WTC11 (cell line): ENCODE measurements around the gene WDPCP. TPM values are rescaled to one million over a fixed set of nuclear protein-coding genes. Genes with fewer than 3 reads are reported as not detected.
"Not testable (repeated sequence)": the region's sequence is repeated elsewhere in the genome, so short reads cannot be mapped to it uniquely, and the experiment has no call there.

ENCODE experiments used
- ATAC-seq: fragments of 200-7000 bp; cut with Tn5 transposase; 2 replicates; pipeline ENCODE4 v1.10.0; 2021; ENCODE audit warnings: mild to moderate bottlenecking, moderate library complexity
- CTCF ChIA-PET: fragments of 300-600 bp; sonication (Branson Sonifier 250); formaldehyde crosslinking; loops from one replicate; lab custom pipeline; 2021; ENCODE audit warnings: antibody characterized with exemption; lab: Charles Lee
- POLR2A ChIA-PET: fragments of 350-600 bp; sonication (Branson Sonifier 250); formaldehyde crosslinking; loops from one replicate; lab custom pipeline; 2021; ENCODE audit warnings: antibody characterized with exemption; lab: Charles Lee
- DNase-seq: peaks from one replicate; pipeline ENCODE4 v3.0.0; 2021; ENCODE audit warnings: low spot score
- H3K27ac Mint-ChIP-seq: 2 replicates; pipeline ENCODE4 v1.8.0; 2021; ENCODE audit warnings: mixed read lengths
- H3K27me3 Mint-ChIP-seq: 2 replicates; pipeline ENCODE4 v1.8.0; 2021; ENCODE audit warnings: low read depth, mild to moderate bottlenecking, moderate library complexity, mixed read lengths
- H3K36me3 Mint-ChIP-seq: 2 replicates; pipeline ENCODE4 v1.8.0; 2021; ENCODE audit warnings: mixed read lengths
- H3K4me1 Mint-ChIP-seq: 2 replicates; pipeline ENCODE4 v1.8.0; 2022; ENCODE audit warnings: mixed read lengths
- H3K4me3 Mint-ChIP-seq: 2 replicates; pipeline ENCODE4 v1.8.0; 2021; ENCODE audit warnings: mild to moderate bottlenecking, moderate library complexity, mixed read lengths
- H3K9me3 Mint-ChIP-seq: 2 replicates; pipeline ENCODE4 v1.8.0; 2021; ENCODE audit warnings: mixed read lengths
- CREB1 ChIP-seq: sonication (generic); formaldehyde crosslinking; IDR thresholded peaks from 2 replicates; pipeline ENCODE4 v1.8.0; 2023; ENCODE audit warnings: mild to moderate bottlenecking, missing genetic modification reagents
- HMGA2 ChIP-seq: fragments of 250-450 bp; sonication (Bioruptor Pico); IDR thresholded peaks from 2 replicates; pipeline ENCODE4 v1.4.0; 2021; ENCODE audit warnings: mild to moderate bottlenecking, moderate library complexity
- NFYB ChIP-seq: sonication (generic); formaldehyde crosslinking; conservative IDR thresholded peaks from 2 replicates; pipeline ENCODE4 v1.8.0; 2022; ENCODE audit warnings: low read depth, missing genetic modification reagents
- PRRX2 ChIP-seq: fragments of 250-450 bp; sonication (Bioruptor Pico); IDR thresholded peaks from 2 replicates; pipeline ENCODE4 v1.8.0; 2021; ENCODE audit warnings: mild to moderate bottlenecking
- SMAD4 ChIP-seq: sonication (generic); formaldehyde crosslinking; IDR thresholded peaks from 2 replicates; pipeline ENCODE4 v1.8.0; 2022; ENCODE audit warnings: mild to moderate bottlenecking, missing genetic modification reagents
- ZNF138 ChIP-seq: sonication (generic); formaldehyde crosslinking; conservative IDR thresholded peaks from 2 replicates; pipeline ENCODE4 v1.8.1; 2022; ENCODE audit warnings: mild to moderate bottlenecking, moderate library complexity, missing genetic modification reagents
- ZNF396 ChIP-seq: fragments of 250-450 bp; sonication (Bioruptor Pico); IDR thresholded peaks from 2 replicates; pipeline ENCODE4 v1.8.0; 2021; ENCODE audit warnings: mild to moderate bottlenecking, moderate library complexity, borderline replicate concordance
- ZNF423 ChIP-seq: fragments of 250-450 bp; sonication (Bioruptor Pico); IDR thresholded peaks from 2 replicates; pipeline ENCODE4 v2.1.2; 2022; ENCODE audit warnings: mild to moderate bottlenecking, moderate library complexity
- total RNA-seq: library from RNA; stranded (reverse); gene quantifications from 3 replicates; pipeline ENCODE4 v1.2.3, GENCODE V29; 2021
- TF ChIP-seq, protein P1 (sequence below): sonication (generic); formaldehyde crosslinking; IDR thresholded peaks from 2 replicates; pipeline ENCODE4 v1.8.1; 2023; ENCODE audit warnings: mild to moderate bottlenecking, missing genetic modification reagents, moderate library complexity
- TF ChIP-seq, protein P2 (sequence below): fragments of 200-600 bp; IDR thresholded peaks from 2 replicates; pipeline ENCODE4 v1.8.0; 2022; ENCODE audit warnings: antibody characterized with exemption
- TF ChIP-seq, protein P3 (sequence below): sonication (generic); formaldehyde crosslinking; IDR thresholded peaks from 2 replicates; pipeline ENCODE4 v1.8.1; 2022; ENCODE audit warnings: mild to moderate bottlenecking, missing genetic modification reagents, moderate library complexity, borderline replicate concordance
- TF ChIP-seq, protein P4 (sequence below): fragments of 250-450 bp; sonication (Bioruptor Pico); IDR thresholded peaks from 2 replicates; pipeline ENCODE4 v1.9.0; 2021; ENCODE audit warnings: mild to moderate bottlenecking, borderline replicate concordance
- TF ChIP-seq, protein P5 (sequence below): sonication (generic); formaldehyde crosslinking; IDR thresholded peaks from 2 replicates; pipeline ENCODE4 v1.8.1; 2023; ENCODE audit warnings: mild to moderate bottlenecking, moderate library complexity, missing genetic modification reagents
- TF ChIP-seq, protein P6 (sequence below): sonication (generic); formaldehyde crosslinking; IDR thresholded peaks from 2 replicates; pipeline ENCODE4 v1.8.1; 2023; ENCODE audit warnings: mild to moderate bottlenecking, missing genetic modification reagents, borderline replicate concordance
- TF ChIP-seq, protein P7 (sequence below): fragments of 250-450 bp; sonication (Bioruptor Pico); IDR thresholded peaks from 2 replicates; pipeline ENCODE4 v1.9.0; 2021; ENCODE audit warnings: moderate library complexity, mild to moderate bottlenecking, inconsistent platforms, borderline replicate concordance

WDPCP gene
- total RNA-seq, 1 experiment from 2014 or later: 10.9 TPM

DNA sequence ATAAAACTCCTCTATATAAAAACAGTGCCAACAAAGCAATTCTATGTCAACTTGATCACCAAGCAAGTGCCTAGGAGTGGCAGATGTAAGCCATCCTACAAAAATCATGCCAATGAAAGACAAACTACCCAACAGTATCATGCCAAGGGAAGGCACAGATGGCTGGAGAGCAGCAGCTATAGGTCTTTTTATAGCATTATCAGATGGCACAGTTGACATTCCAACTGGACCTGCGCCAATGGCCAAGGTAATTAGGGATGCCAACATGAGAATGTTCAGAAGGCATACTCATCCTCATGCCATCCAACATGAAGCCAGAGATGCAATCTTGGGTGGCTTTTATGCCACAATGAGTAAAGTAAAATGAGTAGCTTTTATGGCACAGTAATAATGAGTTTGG lies 300.3 kb downstream of the WDPCP start (continued):
- TF ChIP-seq, protein P1, sequence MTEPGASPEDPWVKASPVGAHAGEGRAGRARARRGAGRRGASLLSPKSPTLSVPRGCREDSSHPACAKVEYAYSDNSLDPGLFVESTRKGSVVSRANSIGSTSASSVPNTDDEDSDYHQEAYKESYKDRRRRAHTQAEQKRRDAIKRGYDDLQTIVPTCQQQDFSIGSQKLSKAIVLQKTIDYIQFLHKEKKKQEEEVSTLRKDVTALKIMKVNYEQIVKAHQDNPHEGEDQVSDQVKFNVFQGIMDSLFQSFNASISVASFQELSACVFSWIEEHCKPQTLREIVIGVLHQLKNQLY (CRISPR knock-in tag): no peak
- TF ChIP-seq CREB1 (CRISPR knock-in tag): no peak
- no peak for TF ChIP-seq ZNF423 (CRISPR knock-in tag)
- TF ChIP-seq, protein P2, sequence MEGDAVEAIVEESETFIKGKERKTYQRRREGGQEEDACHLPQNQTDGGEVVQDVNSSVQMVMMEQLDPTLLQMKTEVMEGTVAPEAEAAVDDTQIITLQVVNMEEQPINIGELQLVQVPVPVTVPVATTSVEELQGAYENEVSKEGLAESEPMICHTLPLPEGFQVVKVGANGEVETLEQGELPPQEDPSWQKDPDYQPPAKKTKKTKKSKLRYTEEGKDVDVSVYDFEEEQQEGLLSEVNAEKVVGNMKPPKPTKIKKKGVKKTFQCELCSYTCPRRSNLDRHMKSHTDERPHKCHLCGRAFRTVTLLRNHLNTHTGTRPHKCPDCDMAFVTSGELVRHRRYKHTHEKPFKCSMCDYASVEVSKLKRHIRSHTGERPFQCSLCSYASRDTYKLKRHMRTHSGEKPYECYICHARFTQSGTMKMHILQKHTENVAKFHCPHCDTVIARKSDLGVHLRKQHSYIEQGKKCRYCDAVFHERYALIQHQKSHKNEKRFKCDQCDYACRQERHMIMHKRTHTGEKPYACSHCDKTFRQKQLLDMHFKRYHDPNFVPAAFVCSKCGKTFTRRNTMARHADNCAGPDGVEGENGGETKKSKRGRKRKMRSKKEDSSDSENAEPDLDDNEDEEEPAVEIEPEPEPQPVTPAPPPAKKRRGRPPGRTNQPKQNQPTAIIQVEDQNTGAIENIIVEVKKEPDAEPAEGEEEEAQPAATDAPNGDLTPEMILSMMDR: no peak

DNA sequence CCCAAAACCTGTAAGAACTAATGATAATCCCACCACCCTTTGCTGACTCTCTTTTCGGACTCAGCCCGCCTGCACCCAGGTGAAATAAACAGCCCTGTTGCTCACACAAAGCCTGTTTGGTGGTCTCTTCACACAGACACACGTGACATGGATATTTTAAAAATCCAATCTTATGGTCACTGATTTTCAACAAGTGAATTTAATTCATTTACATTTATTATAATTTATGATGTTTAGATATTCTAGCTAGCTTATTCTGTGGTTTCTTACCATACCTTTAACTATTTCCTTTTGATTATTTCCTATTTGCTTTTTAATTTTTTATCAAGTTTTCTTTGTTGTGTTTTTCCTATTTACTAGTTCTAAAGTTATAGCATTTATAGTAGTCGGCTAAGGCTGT lies 301.8 kb downstream of the WDPCP start:
- DNase-seq, POLR2A ChIA-PET, CTCF ChIA-PET, H3K4me3 Mint-ChIP-seq, H3K4me1 Mint-ChIP-seq, H3K27me3 Mint-ChIP-seq, H3K27ac Mint-ChIP-seq, ATAC-seq: not testable (repeated sequence)
- Mint-ChIP-seq H3K9me3 (peaks cover 37% of the 10 kb centered on the region), H3K36me3 (peaks cover 18% of the 10 kb centered on the region)

DNA sequence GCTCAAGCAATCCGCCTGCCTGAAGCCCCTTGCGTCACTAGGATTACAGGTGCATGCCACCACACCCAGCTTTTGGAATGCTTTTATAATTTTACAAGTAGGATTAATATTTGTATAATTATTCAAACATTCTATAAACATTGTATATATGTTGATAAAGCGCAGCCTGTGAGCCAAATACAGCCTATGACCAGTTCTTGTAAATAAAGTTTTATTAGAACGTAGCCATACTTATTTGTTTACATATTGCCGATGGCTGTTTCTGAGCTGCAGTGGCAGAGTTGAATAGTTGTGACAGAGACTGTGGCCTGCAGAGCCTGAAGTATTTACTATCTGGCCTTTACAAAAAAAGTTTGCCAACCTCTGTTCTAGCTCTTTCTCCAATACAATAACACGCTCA lies 305.0 kb downstream of the WDPCP start:
- peaks cover 27% of the 10 kb centered on the region for H3K36me3 Mint-ChIP-seq
- CTCF ChIA-PET: no interaction called here
- H3K27ac Mint-ChIP-seq: no peak overlapping the region

DNA sequence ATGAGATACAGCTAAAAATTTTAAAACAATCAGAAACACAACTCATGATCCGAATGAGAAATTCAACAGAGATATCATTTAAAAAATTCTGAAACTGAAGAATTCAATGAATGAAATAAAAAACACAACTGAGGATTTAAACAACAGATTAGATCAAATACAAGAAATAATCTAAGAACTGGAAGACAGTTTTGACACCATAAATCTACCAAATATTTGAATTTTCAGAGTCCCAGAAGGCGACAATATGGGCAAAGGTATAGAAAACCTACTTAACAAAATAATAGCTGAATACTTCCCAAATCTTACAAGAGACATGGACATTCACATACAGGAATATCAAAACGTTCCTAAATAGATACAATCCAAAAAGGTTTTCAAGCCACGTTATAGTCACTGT lies 315.7 kb downstream of the WDPCP start:
- Mint-ChIP-seq H3K4me3 (no peak overlapping the region), H3K4me1 (peaks cover 14% of the 10 kb centered on the region), H3K27me3 (no peaks in the 10 kb centered on the region), H3K27ac (no peak overlapping the region), H3K36me3 (peaks cover 21% of the 10 kb centered on the region), H3K9me3 (peaks cover 48% of the 10 kb centered on the region)
- POLR2A ChIA-PET: no interaction called here
- ATAC-seq (no peak), DNase-seq (no peak)
- CTCF ChIA-PET: no interaction called here
- no peak for TF ChIP-seq ZNF138 (CRISPR knock-in tag)
- TF ChIP-seq, protein P3, sequence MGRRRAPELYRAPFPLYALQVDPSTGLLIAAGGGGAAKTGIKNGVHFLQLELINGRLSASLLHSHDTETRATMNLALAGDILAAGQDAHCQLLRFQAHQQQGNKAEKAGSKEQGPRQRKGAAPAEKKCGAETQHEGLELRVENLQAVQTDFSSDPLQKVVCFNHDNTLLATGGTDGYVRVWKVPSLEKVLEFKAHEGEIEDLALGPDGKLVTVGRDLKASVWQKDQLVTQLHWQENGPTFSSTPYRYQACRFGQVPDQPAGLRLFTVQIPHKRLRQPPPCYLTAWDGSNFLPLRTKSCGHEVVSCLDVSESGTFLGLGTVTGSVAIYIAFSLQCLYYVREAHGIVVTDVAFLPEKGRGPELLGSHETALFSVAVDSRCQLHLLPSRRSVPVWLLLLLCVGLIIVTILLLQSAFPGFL (CRISPR knock-in tag): no peak
- TF ChIP-seq SMAD4: no peak
- TF ChIP-seq NFYB: no peak
- no peak for TF ChIP-seq PRRX2 (CRISPR knock-in tag)
- TF ChIP-seq, protein P4, sequence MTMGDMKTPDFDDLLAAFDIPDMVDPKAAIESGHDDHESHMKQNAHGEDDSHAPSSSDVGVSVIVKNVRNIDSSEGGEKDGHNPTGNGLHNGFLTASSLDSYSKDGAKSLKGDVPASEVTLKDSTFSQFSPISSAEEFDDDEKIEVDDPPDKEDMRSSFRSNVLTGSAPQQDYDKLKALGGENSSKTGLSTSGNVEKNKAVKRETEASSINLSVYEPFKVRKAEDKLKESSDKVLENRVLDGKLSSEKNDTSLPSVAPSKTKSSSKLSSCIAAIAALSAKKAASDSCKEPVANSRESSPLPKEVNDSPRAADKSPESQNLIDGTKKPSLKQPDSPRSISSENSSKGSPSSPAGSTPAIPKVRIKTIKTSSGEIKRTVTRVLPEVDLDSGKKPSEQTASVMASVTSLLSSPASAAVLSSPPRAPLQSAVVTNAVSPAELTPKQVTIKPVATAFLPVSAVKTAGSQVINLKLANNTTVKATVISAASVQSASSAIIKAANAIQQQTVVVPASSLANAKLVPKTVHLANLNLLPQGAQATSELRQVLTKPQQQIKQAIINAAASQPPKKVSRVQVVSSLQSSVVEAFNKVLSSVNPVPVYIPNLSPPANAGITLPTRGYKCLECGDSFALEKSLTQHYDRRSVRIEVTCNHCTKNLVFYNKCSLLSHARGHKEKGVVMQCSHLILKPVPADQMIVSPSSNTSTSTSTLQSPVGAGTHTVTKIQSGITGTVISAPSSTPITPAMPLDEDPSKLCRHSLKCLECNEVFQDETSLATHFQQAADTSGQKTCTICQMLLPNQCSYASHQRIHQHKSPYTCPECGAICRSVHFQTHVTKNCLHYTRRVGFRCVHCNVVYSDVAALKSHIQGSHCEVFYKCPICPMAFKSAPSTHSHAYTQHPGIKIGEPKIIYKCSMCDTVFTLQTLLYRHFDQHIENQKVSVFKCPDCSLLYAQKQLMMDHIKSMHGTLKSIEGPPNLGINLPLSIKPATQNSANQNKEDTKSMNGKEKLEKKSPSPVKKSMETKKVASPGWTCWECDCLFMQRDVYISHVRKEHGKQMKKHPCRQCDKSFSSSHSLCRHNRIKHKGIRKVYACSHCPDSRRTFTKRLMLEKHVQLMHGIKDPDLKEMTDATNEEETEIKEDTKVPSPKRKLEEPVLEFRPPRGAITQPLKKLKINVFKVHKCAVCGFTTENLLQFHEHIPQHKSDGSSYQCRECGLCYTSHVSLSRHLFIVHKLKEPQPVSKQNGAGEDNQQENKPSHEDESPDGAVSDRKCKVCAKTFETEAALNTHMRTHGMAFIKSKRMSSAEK: no peak
- TF ChIP-seq, protein P5, sequence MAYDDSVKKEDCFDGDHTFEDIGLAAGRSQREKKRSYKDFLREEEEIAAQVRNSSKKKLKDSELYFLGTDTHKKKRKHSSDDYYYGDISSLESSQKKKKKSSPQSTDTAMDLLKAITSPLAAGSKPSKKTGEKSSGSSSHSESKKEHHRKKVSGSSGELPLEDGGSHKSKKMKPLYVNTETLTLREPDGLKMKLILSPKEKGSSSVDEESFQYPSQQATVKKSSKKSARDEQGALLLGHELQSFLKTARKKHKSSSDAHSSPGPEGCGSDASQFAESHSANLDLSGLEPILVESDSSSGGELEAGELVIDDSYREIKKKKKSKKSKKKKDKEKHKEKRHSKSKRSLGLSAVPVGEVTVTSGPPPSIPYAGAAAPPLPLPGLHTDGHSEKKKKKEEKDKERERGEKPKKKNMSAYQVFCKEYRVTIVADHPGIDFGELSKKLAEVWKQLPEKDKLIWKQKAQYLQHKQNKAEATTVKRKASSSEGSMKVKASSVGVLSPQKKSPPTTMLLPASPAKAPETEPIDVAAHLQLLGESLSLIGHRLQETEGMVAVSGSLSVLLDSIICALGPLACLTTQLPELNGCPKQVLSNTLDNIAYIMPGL (CRISPR knock-in tag): no peak

More for the DNA sequence above, 305.0 kb downstream of the WDPCP start:
- no peak for ATAC-seq
- Mint-ChIP-seq H3K4me1 (no peaks in the 10 kb centered on the region), H3K4me3 (no peak overlapping the region), H3K9me3 (peaks cover 53% of the 10 kb centered on the region), H3K27me3 (no peaks in the 10 kb centered on the region; the same call in 1 of the 2 replicates)
- no peak for DNase-seq
- POLR2A ChIA-PET: no interaction called here
- TF ChIP-seq, protein P6, sequence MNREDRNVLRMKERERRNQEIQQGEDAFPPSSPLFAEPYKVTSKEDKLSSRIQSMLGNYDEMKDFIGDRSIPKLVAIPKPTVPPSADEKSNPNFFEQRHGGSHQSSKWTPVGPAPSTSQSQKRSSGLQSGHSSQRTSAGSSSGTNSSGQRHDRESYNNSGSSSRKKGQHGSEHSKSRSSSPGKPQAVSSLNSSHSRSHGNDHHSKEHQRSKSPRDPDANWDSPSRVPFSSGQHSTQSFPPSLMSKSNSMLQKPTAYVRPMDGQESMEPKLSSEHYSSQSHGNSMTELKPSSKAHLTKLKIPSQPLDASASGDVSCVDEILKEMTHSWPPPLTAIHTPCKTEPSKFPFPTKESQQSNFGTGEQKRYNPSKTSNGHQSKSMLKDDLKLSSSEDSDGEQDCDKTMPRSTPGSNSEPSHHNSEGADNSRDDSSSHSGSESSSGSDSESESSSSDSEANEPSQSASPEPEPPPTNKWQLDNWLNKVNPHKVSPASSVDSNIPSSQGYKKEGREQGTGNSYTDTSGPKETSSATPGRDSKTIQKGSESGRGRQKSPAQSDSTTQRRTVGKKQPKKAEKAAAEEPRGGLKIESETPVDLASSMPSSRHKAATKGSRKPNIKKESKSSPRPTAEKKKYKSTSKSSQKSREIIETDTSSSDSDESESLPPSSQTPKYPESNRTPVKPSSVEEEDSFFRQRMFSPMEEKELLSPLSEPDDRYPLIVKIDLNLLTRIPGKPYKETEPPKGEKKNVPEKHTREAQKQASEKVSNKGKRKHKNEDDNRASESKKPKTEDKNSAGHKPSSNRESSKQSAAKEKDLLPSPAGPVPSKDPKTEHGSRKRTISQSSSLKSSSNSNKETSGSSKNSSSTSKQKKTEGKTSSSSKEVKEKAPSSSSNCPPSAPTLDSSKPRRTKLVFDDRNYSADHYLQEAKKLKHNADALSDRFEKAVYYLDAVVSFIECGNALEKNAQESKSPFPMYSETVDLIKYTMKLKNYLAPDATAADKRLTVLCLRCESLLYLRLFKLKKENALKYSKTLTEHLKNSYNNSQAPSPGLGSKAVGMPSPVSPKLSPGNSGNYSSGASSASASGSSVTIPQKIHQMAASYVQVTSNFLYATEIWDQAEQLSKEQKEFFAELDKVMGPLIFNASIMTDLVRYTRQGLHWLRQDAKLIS (CRISPR knock-in tag): no peak
- TF ChIP-seq HMGA2 (CRISPR knock-in tag) (no peak), ZNF396 (no peak)
- TF ChIP-seq, protein P7, sequence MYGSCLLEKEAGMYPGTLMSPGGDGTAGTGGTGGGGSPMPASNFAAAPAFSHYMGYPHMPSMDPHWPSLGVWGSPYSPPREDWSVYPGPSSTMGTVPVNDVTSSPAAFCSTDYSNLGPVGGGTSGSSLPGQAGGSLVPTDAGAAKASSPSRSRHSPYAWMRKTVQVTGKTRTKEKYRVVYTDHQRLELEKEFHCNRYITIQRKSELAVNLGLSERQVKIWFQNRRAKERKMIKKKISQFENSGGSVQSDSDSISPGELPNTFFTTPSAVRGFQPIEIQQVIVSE (CRISPR knock-in tag): no peak
- TF ChIP-seq, all 79 proteins: peak for 0
